Right cardiac atrium (tissue), 5 donors: ENCODE results near the gene BBX. TPM values are rescaled to one million over a fixed set of nuclear protein-coding genes. Genes with fewer than 3 reads are reported as not detected.

Experiments
- ATAC-seq, 2 donors: fragments of 200-7000 bp; cut with Tn5 transposase; one replicate each; pipeline versions ENCODE4 v1.8.0 to v1.9.1; 2020; ENCODE audit warnings: moderate library complexity in 2 of 2, mild to moderate bottlenecking in 1 of 2
- DNase-seq, 3 donors: peaks; one replicate each; pipeline ENCODE4 v3.0.0-alpha.2; 2020
- H3K27ac ChIP-seq: one replicate; pipeline ENCODE4 v1.5.1; 2013; ENCODE audit warnings: mild to moderate bottlenecking, low read length, control low read depth, moderate library complexity
- H3K27me3 ChIP-seq: one replicate; pipeline ENCODE4 v1.6.1; 2013; ENCODE audit not compliant: control insufficient read depth, insufficient read depth
- H3K4me1 ChIP-seq: one replicate; pipeline ENCODE4 v1.6.1; 2013; ENCODE audit warnings: low read length; ENCODE audit not compliant: control insufficient read depth, insufficient read depth
- H3K4me3 ChIP-seq: one replicate; pipeline ENCODE4 v1.5.1; 2013; ENCODE audit warnings: low read length, control low read depth
- H3K9me3 ChIP-seq: one replicate; pipeline ENCODE4 v1.6.1; 2013; ENCODE audit warnings: low read length; ENCODE audit not compliant: control insufficient read depth
- WGBS: extraction: QIAGEN DNeasy Blood & Tissue Kit; methylation state at CpG from one replicate; pipeline ENCODE4 v1.1.7; 2013; 5-methylcytosine and 5-hydroxymethylcytosine counted together
- intact Hi-C, 4 donors: fragments of 100-400 bp; cut with DNase I; formaldehyde crosslinking; loops; one replicate each; pipeline versions ENCODE4 v1.11.0 to v1.14.0; 2022 to 2023
- polyA plus RNA-seq: library from polyadenylated mRNA; stranded (reverse); fragments of 200-250 nt; gene quantifications from one replicate; pipeline ENCODE4 v1.2.3, GENCODE V29; 2013
- total RNA-seq, 4 donors: library from RNA; stranded (reverse); fragmentation: NEBNext Ultra II Directional; extraction: Animal tissue kit (Norgen Biotek cat#: 25700); gene quantifications; one replicate each; pipeline ENCODE4 v1.2.1, GENCODE V29; 2021
- donor health status: healthy with polysubstance abuse.
- donor health status: DM: no; HTN: yes; CAD: no.
- donor health status: DM: no; HTN: no; CAD: no.
- donor health status: DM: no; HTN: yes; CAD: no; lungs with severe emphysema.
- donor health status: DM: yes; HTN: yes; CAD: no.

BBX gene
- total and polyA plus RNA-seq, 5 donors = 10.6 to 57.1 (median 49.2) TPM

- Histone ChIP-seq H3K27me3 (no peaks in the 10 kb centered on the region), H3K9me3 (no peaks in the 10 kb centered on the region), H3K4me1 (no peaks in the 10 kb centered on the region), H3K27ac (no peak overlapping the region), H3K4me3 (no peak overlapping the region)
- intact Hi-C loops = loop anchor here in 1 of 4 donors (10.0 kb wide), 1 partner anchor 501 kb away; no protein-coding TSS in a partner anchor
- 97% methylated on average over 4 of the region's 4 CpGs for WGBS
- DNase-seq = no peak
- no peak for ATAC-seq
Observed at GRCh38 chr3:107745354-107745753, 222.6 kb downstream of the BBX start.

- no peaks in the 10 kb centered on the region for H3K27me3 ChIP-seq
- DNase-seq = no peak
- peak in 1 of 2 donors; percentile 47 for ATAC-seq
- intact Hi-C loops = loop anchor here in 1 of 4 donors (10.0 kb wide), 1 partner anchor 92 kb away; no protein-coding TSS in a partner anchor
- H3K27ac ChIP-seq = no peak overlapping the region
- 81% methylated on average over 3 of the region's 3 CpGs for WGBS
- no peaks in the 10 kb centered on the region for H3K9me3 ChIP-seq
- no peaks in the 10 kb centered on the region for H3K4me1 ChIP-seq
- H3K4me3 ChIP-seq = no peak overlapping the region
Observed at GRCh38 chr3:107752202-107752990, 229.6 kb downstream of the BBX start.

- intact Hi-C loops = loop anchor here in 1 of 4 donors (10.0 kb wide), 1 partner anchor 91 kb away; no protein-coding TSS in a partner anchor
- ATAC-seq = peak; percentile 73 to 79
Observed at GRCh38 chr3:107753494-107753893, 230.7 kb downstream of the BBX start.

GRCh38 chr3:107753976-107754375, 231.2 kb downstream of the BBX start:
- H3K9me3 ChIP-seq = no peaks in the 10 kb centered on the region
- no peak for DNase-seq
- H3K27ac ChIP-seq = no peak overlapping the region
- H3K27me3 ChIP-seq = no peaks in the 10 kb centered on the region
- WGBS = 76% methylated on average over 4 of the region's 4 CpGs
- intact Hi-C loops = loop anchor here in 1 of 4 donors (10.0 kb wide), 1 partner anchor 91 kb away; no protein-coding TSS in a partner anchor
- ATAC-seq = no peak
- H3K4me1 ChIP-seq = no peaks in the 10 kb centered on the region
- H3K4me3 ChIP-seq = no peak overlapping the region

More at GRCh38 chr3:107753494-107753893, 230.7 kb downstream of the BBX start:
- 29% methylated on average over 2 of the region's 2 CpGs for WGBS
- no peaks in the 10 kb centered on the region for H3K4me1 ChIP-seq
- peak in 2 of 3 donors; percentile 26 to 50 for DNase-seq
- H3K27me3 ChIP-seq = no peaks in the 10 kb centered on the region
- H3K4me3 ChIP-seq = no peak overlapping the region
- no peak overlapping the region for H3K27ac ChIP-seq
- no peaks in the 10 kb centered on the region for H3K9me3 ChIP-seq

- H3K9me3 ChIP-seq = no peaks in the 10 kb centered on the region
- DNase-seq (no peak), ATAC-seq (no peak)
- H3K4me3 ChIP-seq = no peak overlapping the region
- 88% methylated on average over 2 of the region's 2 CpGs for WGBS
- intact Hi-C loops = loop anchor here in 1 of 4 donors (10.0 kb wide), 1 partner anchor 88 kb away; no protein-coding TSS in a partner anchor
- H3K4me1 ChIP-seq = no peaks in the 10 kb centered on the region
- no peak overlapping the region for H3K27ac ChIP-seq
- H3K27me3 ChIP-seq = no peaks in the 10 kb centered on the region
Observed at GRCh38 chr3:107756649-107757048, 233.9 kb downstream of the BBX start.

- intact Hi-C loops = loop anchor here in 1 of 4 donors (10.0 kb wide), 1 partner anchor 88 kb away; no protein-coding TSS in a partner anchor
- Histone ChIP-seq H3K27me3 (no peaks in the 10 kb centered on the region), H3K27ac (no peak overlapping the region), H3K4me3 (no peak overlapping the region), H3K4me1 (no peaks in the 10 kb centered on the region), H3K9me3 (no peaks in the 10 kb centered on the region)
- no peak for ATAC-seq
- DNase-seq = no peak
- 94% methylated on average over 2 of the region's 2 CpGs for WGBS
Observed at GRCh38 chr3:107757140-107757539, 234.4 kb downstream of the BBX start.

- ATAC-seq (no peak), DNase-seq (no peak)
- no peaks in the 10 kb centered on the region for H3K9me3 ChIP-seq
- no peak overlapping the region for H3K27ac ChIP-seq
- no peaks in the 10 kb centered on the region for H3K27me3 ChIP-seq
- intact Hi-C loops = no loop called here
- H3K4me1 ChIP-seq = no peaks in the 10 kb centered on the region
- H3K4me3 ChIP-seq = no peak overlapping the region
Observed at GRCh38 chr3:107760144-107760543, 237.4 kb downstream of the BBX start.

- H3K27ac ChIP-seq = no peak overlapping the region
- intact Hi-C loops = no loop called here
- no peak overlapping the region for H3K4me3 ChIP-seq
- H3K9me3 ChIP-seq = no peaks in the 10 kb centered on the region
- H3K4me1 ChIP-seq = no peaks in the 10 kb centered on the region
- peak in 1 of 2 donors; percentile 43 for ATAC-seq
- no peaks in the 10 kb centered on the region for H3K27me3 ChIP-seq
- no peak for DNase-seq
- WGBS = 61% methylated on average over 2 of the region's 2 CpGs
Observed at GRCh38 chr3:107761391-107761790, 238.6 kb downstream of the BBX start.

- intact Hi-C loops = no loop called here
- no peak for DNase-seq
- Histone ChIP-seq H3K4me1 (no peaks in the 10 kb centered on the region), H3K27ac (no peak overlapping the region), H3K27me3 (no peaks in the 10 kb centered on the region), H3K9me3 (no peaks in the 10 kb centered on the region), H3K4me3 (no peak overlapping the region)
- no peak for ATAC-seq
- 96% methylated on average over 6 of the region's 6 CpGs for WGBS
Observed at GRCh38 chr3:107765524-107765923, 242.8 kb downstream of the BBX start.

- Histone ChIP-seq H3K9me3 (no peaks in the 10 kb centered on the region), H3K4me1 (no peaks in the 10 kb centered on the region), H3K4me3 (no peak overlapping the region), H3K27me3 (no peaks in the 10 kb centered on the region), H3K27ac (no peak overlapping the region)
- whole genome bisulfite sequencing = 88% methylated on average over 8 of the region's 8 CpGs
- intact Hi-C loops = no loop called here
- DNase-seq = peak in 1 of 3 donors; percentile 49
- ATAC-seq = no peak
Observed at GRCh38 chr3:107767897-107768605, 245.3 kb downstream of the BBX start.

GRCh38 chr3:107769882-107770281, 247.1 kb downstream of the BBX start:
- no peak for DNase-seq
- Histone ChIP-seq H3K9me3 (no peaks in the 10 kb centered on the region), H3K27me3 (no peaks in the 10 kb centered on the region), H3K4me1 (no peaks in the 10 kb centered on the region), H3K4me3 (no peak overlapping the region), H3K27ac (no peak overlapping the region)
- WGBS = 95% methylated on average over 3 of the region's 3 CpGs
- no peak for ATAC-seq
- intact Hi-C loops = no loop called here
